Activated T-helper 9 cell treated with anti-CD3 and anti-CD28 coated beads, Interleukin-2, amount 50 U/mL, for 16 hours (primary cell): ENCODE measurements around the gene HELZ.

Source experiments
- DNase-seq: peaks from one replicate; pipeline ENCODE4 v3.0.0-alpha.2; 2020; ENCODE audit warnings: low read depth

The HELZ gene

GRCh38 chr17:67026341-67026740 is 218.7 kb downstream of the HELZ start:
- DNase-seq: no peak

- no peak for DNase-seq
Observed at GRCh38 chr17:67025216-67025792, 219.7 kb downstream of the HELZ start.

- DNase-seq: no peak
Observed at GRCh38 chr17:67024736-67025135, 220.3 kb downstream of the HELZ start.

GRCh38 chr17:67022451-67022810 is 222.6 kb downstream of the HELZ start:
- no peak for DNase-seq

- DNase-seq: no peak
Observed at GRCh38 chr17:67021743-67022450, 223.1 kb downstream of the HELZ start.

GRCh38 chr17:67021196-67021595 is 223.8 kb downstream of the HELZ start:
- DNase-seq: no peak
